Fibroblast of lung (primary cell): Measurements from ENCODE around the gene COPA.

Experiments used
- CTCF ChIP-seq, 2 donors: IDR thresholded peaks in 1 of 2; conservative IDR thresholded peaks in 1 of 2; 1 replicate in 1 of 2; 2 replicates in 1 of 2; pipeline ENCODE4 v1.5.1; 2011 to 2012; ENCODE audit warnings: low read length in 2 of 2, control low read depth in 1 of 2, inconsistent platforms in 1 of 2, low read depth in 1 of 2, mild to moderate bottlenecking in 1 of 2
- EZH2 ChIP-seq: IDR thresholded peaks from 2 replicates; pipeline ENCODE4 v1.5.1; 2012; ENCODE audit warnings: low read length, control low read depth, mild to moderate bottlenecking; ENCODE audit errors: missing control alignments

GRCh38 chr1:160300173-160300572, 42.9 kb downstream of the COPA start:
- TF ChIP-seq CTCF (conservative IDR thresholded peaks at IDR 0.05 in 1 of 2, IDR thresholded peaks at IDR 0.05 in 1 of 2; ENCODE audit: low read depth in 1 of 2, low read length in 2 of 2) (no peak), EZH2 (no peak)
